T-helper 1 cell treated with Interleukin-12 subunit alpha and Interleukin-12 subunit beta and Interleukin-4 antibody, amounts not matched to agents 30 ng/mL and 1 ng/mL, for 36 hours (primary cell): ENCODE measurements around the gene UVRAG. TPM values are rescaled to one million over a fixed set of nuclear protein-coding genes. Genes with fewer than 3 reads are reported as not detected.

Source experiments
- intact Hi-C: fragments of 100-400 bp; cut with micrococcal nuclease; formaldehyde crosslinking; loops from one replicate; pipeline ENCODE4 v1.15.1; 2024
- total RNA-seq: library from RNA; stranded (reverse); gene quantifications from 2 replicates; pipeline ENCODE4 v1.2.3, GENCODE V29; 2022

Gene UVRAG
- total RNA-seq, 1 donor from 2014 or later, result 21.7 TPM

DNA sequence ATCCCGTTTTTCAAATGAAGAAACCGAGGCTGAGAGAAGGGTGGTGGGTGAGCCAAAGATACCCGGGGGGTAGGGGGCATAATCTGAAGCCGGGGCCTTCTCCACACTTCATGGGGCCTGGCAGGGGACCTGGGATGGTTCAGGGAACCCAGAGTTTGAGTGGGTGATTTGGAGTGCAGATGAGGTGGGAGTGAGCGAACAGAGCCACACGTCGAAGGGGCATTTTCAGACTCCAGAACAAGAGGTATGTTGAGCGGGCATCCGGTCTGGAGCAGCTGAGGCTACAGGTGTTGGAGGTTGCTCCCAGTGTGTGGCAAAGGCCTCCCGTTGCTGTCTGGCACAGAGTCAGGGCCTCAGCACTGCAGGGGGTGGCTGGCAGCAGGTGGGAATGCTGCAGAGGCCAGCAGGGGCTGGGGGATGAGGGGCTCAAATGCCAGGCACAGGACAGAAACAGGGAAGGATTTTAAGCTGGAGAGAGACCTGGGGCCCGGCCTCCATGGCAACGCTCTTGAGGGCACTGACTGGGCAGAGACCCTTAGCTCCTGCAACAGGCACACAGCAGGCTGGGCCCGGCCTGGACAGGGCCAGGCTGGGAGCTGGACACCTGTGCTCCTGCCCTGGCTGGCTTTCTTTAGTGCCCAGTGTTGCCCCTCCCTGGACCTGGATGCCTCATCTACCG, 345.1 kb downstream of the UVRAG start:
- intact Hi-C loops, result no loop called here

DNA sequence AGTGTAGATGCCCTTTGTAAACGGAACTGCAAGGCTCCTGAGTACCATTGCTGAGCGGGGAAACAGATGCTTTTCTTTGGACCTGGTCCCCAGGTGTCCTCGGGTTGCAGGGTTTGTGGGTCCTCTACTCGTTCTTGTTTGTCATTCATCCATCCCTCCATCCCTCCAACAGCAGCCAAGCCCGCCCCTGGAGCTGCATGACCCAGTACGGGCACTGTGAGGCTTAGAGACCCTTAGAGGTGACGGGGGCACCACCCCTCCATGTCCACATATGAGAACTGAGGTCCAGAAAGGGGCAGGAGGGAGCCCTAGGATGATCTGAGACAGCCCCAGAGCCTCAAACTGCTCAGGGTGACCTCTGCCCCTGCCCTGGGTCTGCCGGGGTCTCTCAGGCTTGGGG, 345.8 kb downstream of the UVRAG start:
- intact Hi-C loops, result no loop called here

- intact Hi-C loops, result no loop called here
These were observed 346.4 kb downstream of the UVRAG start for GRCh38 chr11:76161261-76161961.

DNA sequence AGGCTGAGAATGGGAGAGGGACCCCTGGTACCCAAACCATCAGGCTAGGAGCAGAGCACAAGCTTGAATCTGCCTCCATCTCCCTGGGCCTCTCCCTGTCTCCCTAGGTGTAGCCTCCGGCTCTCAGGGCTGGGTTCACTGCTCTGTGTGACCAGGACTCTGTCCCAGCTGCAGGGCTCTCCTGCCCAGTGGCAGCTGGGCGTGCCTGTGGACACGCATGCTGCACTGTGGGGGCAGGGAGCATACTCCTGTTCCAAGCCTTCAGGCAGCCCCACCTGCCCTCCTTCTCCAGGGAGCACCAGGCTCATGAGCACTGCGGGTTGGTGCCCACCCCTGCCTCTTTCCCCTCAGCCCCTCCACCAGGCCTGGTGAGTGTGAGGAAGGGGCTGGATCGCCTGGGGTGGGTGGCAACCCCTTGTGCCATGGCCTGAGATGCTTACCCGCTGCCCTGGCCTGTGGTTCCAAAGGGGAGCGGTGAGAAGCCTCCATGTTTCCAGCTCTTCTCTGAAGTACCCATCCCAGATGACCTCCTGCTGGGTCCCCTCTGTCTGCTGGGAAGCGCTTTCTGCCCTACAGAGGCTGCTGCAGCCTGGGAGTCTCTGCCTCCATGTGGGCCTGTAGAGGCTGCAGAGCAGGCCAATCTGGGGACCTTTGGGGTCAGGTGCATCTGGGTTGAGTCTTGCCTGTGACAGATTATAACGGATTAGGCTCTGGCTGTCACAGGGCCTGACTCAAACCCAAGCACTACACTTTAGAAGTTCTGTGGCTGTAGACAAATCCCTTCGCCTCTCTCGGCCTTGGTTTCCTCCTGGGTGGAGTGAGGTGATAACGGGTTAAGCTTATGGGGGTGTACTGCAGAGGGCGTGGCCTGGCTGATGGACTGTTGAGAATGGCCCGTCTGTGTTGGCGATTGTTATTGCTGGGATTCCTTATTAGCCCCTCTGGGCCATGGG, 347.6 kb downstream of the UVRAG start:
- intact Hi-C loops, result no loop called here

- intact Hi-C loops, result no loop called here
These were observed 348.4 kb downstream of the UVRAG start for GRCh38 chr11:76163289-76163880.

DNA sequence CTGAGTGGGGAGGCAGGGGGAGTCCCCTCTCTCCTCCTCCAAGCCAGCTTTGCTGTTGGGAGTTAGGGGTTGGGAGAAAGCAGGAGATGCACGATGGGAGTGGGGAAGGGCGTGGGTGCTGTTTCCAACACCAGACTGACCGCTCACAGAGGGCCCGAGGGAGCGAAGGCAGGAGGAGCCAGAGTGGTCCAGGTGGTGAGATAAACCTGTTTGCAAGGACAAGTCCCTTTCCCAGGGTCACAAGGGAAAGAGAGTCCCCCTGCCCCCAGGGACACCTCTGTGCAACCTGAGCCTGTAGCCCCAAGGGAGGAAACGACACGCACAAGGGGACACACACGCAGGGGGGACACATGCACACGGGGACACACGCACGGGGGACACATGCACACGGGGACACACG, 349.1 kb downstream of the UVRAG start:
- intact Hi-C loops, result no loop called here

DNA sequence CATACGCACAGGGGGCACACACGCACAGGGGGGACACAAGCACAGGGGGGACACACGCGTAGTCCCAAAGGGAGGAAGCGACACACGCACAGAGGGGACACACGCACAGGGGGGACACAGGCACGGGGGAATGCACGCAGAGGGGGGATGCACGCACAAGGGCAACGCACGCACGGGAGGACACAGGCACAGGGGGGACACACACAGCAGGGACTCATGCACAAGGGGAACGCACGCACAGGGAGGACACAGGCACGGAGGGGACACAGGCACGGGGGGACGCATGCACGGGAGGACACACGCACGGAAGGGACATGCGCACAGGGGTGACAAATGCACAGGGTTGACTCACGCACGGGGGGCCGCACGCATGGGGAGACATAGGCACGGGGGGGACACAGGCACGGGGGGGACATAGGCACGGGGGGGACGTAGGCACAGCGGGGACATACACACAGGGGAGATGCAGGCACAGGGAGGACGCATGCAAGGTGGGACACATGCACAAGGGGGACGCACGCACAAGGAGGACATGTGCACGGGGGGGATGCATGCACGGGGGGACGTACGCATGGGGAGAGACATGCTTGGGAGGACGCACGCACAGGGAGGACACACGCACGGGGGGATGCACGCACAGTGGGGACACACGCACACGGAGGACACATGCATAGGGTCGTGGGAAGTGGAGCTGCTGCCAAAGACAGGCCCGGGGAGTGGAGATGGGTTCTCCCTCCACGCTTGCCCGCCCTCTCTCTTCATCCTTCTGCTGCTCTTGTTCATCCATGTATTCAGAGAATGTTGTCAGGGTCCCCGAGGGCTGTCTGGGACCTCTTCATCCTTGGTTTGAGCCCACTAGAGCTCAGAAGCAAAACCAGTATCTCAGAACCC, 350.1 kb downstream of the UVRAG start:
- intact Hi-C loops, result no loop called here

DNA sequence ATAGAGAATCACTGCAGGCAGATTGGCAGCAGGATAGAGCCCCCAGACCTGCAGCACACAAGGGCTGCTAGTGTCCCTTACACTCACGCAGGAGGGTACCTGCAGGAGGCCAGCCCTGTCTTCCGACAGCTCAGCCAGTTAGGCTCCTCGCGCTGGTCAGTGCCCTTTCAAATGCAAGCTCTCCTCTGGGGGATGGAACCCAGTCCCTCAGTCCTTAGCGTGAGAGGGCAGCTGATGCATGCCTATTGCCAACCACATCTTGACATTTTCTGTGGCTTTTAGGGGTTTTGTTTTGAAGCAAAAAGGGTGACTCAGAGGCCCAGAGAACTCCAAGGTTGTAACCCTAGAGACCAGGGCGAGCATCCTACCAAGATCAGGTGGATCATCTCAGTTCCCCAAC, 351.3 kb downstream of the UVRAG start:
- intact Hi-C loops, result no loop called here

DNA sequence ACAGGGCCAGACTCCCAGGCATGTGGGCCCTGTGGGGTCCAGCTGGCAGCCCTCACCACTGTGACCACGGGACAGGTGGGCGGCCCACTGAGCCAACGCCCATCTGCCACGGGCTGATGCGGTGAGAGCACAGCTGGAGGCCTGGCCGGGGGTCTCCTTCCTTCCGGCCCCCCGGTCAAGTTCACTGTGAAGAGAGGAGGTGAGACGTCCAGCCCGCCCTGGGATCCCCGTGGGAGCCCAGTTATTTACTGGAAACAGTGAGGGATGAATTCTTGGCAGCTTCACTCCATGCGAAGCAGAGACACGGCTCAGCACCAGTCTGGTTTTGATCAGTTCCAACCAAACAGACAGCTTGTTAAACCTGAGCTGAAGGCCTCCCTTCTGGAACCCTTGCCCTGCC, 352.6 kb downstream of the UVRAG start:
- intact Hi-C loops, result no loop called here

- intact Hi-C loops, result no loop called here
These were observed 354.5 kb downstream of the UVRAG start for GRCh38 chr11:76169473-76169896.

- intact Hi-C loops, result no loop called here
These were observed 355.5 kb downstream of the UVRAG start for GRCh38 chr11:76170468-76170867.

- intact Hi-C loops, result no loop called here
These were observed 357.6 kb downstream of the UVRAG start for GRCh38 chr11:76172583-76172982.

DNA sequence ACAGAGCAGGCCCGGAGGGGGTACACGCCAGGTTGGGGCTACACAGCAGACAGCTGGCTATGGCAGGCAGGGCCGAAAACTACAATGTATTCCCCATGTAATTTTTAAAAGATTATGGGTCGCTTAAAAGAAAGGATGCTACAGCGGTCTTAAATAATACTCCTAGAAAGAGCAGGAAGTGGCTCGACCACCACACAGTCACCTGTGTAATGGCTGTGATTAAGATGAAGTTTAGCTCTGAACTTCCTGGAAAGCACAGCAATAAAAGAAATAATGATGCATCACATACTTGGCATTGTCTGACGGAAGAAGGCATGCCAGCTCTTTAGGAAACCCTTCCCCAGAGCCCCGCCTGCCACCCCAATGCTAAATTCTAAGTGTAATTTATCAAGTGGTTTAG, 358.7 kb downstream of the UVRAG start:
- intact Hi-C loops, result no loop called here

- intact Hi-C loops, result no loop called here
These were observed 359.3 kb downstream of the UVRAG start for GRCh38 chr11:76174330-76174729.

GRCh38 chr11:76175783-76176182, 360.8 kb downstream of the UVRAG start:
- intact Hi-C loops, result no loop called here

- intact Hi-C loops, result no loop called here
These were observed 361.5 kb downstream of the UVRAG start for GRCh38 chr11:76176463-76176862.

- intact Hi-C loops, result no loop called here
These were observed 362.3 kb downstream of the UVRAG start for GRCh38 chr11:76177250-76177686.

DNA sequence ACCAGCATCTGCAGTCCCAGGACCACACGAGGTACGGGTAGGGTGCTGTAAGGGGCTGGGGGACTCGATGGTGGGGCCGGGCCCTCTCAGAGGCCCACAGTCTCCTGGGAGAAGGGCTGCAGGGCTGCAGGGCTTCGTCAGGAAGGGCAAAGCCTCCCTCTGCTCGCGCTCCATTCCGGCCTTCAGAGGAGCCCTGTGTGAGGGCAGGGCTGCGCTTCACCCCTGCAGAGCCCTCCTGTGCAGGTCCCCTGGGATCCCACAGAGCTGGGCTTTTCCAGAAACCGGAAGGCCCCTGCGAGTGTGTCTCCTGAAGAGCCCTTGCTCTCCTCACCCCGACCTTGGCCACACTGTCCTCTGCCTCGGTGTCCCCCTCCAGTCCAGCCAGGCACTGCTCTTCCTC, 364.1 kb downstream of the UVRAG start:
- intact Hi-C loops, result no loop called here

DNA sequence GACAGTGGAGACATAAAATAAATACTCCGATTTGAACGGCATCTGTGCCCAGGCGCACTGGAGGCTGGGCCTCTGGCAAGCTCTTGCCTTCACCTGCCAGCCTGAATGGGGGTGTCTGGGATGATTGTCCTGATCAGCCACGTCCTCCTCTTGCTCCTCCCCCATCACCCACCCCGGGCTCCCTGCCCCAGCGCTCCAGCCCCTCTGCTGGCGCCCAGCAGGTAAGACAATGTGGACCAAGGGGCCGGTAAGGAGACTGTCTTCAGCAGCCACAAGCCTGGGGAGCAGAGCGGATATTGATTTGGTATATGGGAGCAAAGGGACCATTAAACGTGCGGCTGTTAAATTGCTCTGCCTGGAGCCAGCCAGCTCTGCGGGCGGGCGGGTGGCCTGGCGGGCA, 366.4 kb downstream of the UVRAG start:
- intact Hi-C loops, result no loop called here

DNA sequence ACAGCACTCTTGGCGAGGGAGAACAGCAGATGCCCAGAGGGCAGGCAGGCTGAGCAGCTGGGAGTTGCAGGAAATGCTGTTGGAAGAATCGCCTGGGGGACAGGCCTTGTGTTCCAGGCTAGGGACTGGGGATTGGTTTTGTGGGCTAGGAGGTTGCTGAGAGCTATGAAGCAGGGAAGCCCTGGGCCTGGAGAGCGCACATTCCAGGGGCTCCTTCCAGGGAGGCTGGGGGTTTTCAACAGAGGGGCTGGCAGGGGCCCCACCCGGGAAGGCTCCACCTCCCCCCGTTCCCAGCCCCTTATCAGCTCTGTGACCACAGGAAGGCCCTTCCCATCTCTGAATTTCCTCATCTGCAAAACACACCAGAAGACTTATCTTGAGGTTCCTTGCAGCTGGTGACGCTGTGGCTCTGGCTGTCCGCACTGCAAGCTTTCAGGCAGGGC, 369.6 kb downstream of the UVRAG start:
- intact Hi-C loops, result no loop called here
